Hypothalamus (tissue), 51 donors: ENCODE results near the gene EXOC6B.

Experiments
- DNase-seq, 51 donors: peaks; one replicate each; lab custom pipeline; 2025; lab: John Stamatoyannopoulos, UW

EXOC6B gene

DNA sequence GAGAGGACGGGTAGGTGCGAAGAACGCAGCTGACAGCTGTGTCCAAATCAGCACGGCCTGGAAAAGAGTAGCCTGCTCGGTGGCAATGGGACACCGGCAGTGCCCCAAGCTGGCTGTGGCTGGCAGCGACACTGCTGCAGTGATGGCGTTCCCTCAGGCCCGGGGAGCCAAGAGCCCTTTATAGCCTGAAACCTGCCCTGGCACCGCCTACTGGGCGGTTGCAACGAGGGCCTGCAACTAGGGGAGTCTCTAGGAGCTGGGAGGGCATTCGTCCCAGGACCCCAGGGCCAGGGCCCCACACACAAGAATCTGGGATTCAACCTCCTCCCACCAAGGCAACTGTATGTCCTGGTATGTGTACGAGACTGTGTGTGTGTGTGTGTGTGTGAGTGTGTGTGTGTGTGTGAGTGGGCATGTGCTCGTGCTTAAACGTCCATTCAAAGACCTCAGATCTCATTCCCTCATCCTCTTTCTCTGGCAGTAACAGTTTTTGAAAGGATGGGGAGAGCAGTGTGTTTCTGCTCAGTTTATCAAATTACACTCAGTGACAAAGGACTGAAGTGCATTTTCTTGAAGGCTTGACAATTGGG, 671.4 kb downstream of the EXOC6B start:
- DNase-seq: no peak

DNA sequence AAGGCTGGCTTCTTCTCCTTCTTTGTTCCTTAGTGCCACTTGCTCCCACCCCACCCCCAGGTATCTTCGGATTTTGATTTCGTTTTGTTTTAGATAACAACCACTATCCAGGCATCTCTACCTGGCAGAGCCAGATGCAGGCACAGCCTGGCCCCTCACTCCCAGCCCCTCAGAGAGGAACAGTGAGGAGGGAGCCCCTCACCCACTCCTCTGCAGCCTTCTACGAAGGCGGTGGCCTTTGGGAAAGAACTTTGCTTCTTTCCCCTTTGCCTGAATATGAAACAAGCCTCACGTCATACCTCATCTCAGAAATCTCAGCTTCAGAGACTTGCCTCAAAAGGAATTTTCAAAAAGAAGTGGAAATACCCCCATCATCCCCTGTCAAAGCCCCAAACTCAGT, 671.9 kb downstream of the EXOC6B start:
- DNase-seq: no peak

DNA sequence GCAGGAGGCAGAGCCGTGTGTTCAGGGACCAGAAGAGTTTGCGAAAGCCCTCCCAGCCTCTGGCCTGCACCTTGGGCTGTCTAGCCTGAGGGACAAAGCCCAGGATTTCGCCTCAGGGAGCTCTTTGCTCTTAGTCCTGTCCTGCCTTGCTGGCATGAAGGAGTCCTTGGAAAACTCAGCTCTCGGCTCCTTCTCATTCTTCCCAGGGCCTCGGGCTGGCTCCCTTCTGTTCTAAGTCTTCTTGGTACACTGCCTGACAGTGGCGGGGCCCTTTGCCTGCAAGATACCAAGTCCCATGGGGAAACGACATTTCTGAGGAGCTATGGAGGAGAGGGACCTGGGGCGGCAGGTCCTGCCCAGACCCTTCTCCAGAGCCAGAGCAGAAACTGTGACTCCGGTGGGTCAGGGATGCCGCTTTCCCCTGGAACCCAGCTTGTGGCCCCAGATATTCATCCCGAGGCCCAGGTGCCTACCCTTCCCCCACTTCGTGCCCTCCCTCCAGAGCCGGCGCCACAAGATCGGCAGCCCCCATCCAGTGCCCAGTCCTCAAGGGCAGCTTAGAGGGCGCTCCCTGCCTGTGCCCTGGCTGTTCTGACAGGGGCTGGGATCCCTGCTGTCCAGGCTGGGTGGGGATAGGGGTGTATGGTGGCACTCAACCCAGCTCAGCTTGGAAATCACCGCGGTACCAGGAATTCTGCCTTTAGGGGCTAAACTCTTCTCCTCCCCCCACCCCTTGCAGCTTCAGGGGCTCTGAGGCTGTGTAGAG, 672.6 kb downstream of the EXOC6B start:
- no peak for DNase-seq

DNA sequence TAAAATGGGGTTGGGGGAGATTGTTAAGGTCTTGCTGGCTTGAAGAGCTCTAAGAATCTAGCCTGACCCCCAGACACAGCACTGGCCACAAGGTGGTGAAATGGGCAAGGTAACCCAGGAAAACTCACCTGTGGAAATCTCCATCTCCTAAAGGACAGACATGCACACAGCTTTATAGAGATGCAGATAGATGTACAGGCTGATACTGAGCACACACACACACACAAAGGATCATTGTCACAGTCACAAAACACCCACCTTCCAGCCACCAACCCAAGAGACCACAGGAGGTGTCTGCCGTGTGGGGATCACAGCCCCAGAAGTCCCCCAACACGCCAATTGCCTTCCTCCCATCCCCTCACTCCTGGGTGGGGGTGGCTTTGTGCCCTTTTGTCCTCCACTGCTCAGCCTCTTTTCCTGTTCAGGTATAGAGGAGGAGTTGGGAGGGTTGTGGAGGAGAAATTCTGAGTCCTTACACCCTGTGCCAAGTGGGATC, 674.9 kb downstream of the EXOC6B start:
- no peak for DNase-seq

DNA sequence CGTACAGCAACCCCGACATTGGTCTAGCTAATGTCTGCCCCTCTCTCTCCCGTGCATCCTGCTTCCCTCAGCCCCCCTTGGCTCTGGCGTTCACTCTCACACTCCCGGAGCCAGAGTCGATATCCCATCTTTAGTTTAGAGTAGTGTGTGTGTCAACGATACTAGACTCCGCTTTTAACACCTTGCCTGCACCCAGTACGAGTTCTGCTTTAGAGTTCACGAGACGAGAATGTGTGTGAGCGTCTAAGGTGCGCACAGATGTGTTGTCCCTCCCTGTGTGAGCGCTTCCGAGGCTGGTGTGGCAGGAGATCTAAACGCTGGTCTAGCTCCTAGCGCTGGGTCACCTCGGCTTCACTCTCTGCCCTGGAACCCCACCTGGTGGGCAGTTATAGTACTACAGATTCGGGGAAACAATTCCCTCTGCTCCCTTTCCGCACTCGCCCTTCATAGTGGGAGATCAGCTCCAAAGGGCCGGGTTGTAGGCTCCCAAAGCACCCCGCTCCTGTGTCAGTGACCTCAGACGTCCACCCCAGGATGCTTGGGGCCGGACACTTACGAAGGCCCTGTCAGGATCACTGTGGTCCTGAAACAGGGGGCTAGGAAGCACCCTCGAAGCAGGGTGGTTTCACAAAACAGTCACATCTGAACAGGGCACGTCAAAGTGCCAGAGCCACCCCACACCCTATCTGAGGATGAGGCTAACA, 675.5 kb downstream of the EXOC6B start:
- DNase-seq: peak in 48 of 51 donors; percentile 24 to 89 (median 62)

DNA sequence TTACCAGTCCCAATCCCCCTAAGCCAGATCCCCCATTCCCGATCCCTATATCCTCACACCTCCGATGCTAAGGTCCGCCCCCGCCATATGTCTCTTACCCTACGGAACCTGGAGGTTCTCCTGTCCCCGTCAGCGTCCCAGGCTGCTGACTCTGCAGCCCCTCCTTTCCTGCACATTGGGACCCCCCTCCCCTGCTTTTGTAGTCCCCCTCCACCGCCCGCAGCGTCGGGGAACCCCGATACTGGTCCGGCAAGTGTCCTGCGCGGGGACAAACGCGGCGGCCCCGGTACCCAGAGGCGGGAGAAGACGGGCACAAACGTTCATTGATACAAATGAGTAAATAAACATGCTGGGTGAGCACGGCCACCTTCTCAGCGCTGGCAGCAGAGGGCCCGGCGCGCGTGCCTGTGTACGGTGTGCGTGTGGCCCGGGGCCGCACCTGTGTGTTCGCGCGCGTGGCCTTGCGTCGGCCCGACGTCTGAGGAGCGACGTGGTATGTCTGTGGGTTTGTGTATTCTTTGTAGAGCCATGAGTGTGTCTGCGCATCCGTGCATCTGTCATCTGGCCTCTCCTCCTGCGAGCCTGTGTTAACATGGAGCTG, 676.2 kb downstream of the EXOC6B start:
- DNase-seq: peak in 2 of 51 donors; percentile 20 to 40

DNA sequence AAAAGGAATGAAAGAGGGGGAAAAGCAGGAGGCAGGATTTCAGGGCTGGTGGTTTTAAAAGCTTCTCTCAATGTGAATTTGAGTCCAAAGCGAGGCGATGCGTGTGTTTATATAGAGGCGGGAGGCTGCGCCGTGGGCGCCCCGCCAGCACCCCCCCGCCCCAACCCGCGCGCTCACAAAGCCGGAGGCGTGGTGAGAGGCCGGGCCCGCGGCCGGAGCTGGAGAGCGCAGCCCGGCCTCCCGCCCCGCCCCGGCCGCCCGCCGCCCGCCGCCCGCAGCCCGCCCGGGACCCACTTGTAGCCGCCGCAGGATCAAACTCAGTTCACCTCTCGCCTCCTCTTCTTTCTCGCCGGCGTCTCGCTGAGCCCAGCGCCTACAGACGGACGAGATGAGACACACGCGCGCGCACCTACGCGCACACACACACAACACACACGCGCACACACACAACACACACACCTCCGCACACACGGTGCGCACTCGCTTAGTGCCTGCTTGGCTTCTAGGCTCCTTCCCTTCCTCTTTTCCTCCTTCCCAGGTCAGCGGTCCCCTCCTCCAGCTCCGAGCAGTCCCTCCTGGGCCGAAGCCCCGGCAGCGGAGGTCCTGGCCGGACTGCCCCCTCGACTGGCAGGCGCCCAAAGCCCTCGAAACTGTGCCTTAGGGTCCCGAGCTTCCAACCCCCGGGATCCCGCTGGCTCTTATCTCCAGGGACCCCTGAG, 676.8 kb downstream of the EXOC6B start:
- peak in 19 of 51 donors; percentile 9 to 71 (median 38) for DNase-seq

DNA sequence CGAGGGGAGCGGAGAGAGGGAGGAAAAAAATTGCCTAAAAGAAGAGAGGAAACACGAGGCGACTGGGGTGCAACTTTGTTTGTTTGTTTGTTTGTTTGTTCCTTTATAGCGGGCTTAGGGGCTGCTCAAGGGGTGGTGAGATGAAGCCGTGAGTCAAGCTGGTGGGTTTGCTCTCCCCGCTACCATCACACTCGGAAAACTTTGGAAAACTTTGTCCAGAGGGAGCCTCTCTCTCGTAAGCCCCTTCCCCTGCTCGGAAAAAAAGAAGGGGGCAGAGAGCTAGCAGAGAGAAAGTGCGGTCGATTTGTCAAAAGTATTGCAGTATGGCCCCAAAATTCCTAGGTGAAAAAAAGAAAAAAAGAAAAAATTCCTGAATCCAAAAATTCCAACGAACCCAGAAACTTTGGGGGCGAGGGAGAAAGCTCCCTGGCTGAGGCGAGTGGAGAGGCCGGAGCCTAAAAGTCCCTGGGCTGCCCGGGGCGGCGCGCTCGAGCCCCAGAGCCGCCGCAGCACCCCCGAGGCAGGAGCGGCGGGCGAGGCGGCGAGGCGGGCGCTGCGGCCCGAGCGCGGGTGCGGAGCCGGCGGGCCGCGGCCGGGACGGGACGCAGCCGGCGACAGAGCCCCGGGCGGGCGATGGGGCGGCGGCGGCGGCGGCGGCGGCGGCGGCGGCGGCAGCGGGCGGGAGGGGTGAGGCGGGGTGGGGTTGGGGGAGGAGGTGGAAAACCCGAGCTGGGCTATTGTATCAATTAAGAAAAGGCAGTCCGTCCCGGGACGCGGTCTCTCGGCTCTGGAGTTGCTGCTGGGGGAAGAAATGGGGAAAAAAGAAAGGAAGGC, 677.6 kb downstream of the EXOC6B start:
- no peak for DNase-seq

DNA sequence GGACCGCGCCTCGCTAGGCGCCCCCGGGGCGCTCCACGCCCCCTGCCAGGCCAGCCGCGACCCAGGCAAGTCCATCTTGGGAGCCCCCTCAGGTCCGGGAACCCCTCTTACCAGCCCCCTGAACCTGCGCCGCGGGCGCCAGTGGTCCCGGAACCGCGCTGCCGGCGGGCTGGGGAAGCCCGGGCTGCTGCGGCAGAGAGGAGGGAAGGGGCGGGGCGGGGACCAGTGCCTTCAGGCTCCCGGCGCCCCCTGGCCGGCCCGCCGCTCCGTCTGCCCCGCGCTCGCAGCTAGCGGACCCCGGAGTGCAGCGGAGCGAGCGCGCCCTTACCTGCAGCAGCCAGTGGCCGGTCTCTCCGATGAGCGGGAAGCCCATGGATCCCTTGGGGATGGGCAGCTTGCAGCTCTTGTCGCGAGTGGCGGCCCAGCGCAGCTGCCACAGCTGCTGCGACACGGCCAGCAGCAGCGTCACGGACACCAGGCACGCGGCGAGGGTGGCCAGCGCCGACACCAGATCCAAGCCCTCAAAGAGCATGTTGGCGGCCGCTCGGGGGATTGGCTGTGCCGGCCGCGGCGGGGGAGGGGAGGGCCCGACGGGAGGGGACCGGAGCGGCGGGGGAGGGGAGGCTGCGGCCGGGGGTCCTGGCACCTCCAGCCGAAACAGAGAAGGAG, 678.4 kb downstream of the EXOC6B start, which contains the start of gene CYP26B1:
Gene CYP26B1, minus strand, starts transcription at position 560 of the 669 bp plus-strand sequence. Its CDS starts 28 bp downstream, at position 532.
- DNase-seq: peak in 10 of 51 donors; percentile 7 to 47 (median 32)

DNA sequence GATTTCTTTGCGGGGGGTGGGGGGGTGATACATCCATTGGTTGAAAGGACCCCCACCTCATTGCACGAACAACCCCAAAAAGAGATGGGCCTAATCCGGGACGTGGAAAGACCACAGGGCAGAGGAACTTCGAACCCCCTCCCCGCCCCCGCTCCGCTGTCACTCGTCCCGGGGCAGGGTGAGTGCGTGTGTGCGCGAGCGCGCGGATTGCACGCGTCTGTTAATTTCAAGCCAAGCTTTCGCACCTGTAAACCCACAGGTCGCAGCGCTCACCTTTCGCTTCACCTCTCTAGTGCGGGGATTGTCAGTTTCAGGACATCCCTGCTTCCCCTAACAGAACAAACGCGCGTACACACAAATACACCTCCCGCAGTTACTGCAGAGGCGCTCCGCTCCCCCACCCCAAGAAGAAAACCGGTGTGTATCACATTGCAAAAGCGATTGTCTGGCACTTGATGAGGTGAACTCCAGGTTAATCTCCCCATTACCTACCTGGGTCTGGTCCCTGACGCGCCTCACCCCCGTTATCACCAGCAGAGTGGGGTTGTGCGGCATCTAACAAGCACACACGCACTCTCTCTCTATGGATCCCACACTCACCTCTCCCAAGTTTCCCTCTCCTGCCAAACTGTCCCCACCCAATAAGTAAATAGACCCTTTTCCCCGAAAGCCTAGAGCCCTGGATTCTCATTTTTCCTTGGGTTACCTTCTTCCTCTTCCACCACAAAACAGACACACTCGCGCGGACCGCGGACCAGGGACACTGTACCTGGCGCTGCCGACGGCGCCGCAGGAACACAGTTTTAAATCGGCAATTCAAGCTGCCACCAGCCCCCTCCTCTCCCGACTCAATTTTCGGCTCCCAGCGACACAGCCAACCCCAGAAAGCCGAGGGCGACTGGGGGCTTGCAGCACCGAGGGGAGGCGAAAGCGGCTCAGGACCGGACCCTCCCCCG, 679.2 kb downstream of the EXOC6B start:
- DNase-seq: no peak

DNA sequence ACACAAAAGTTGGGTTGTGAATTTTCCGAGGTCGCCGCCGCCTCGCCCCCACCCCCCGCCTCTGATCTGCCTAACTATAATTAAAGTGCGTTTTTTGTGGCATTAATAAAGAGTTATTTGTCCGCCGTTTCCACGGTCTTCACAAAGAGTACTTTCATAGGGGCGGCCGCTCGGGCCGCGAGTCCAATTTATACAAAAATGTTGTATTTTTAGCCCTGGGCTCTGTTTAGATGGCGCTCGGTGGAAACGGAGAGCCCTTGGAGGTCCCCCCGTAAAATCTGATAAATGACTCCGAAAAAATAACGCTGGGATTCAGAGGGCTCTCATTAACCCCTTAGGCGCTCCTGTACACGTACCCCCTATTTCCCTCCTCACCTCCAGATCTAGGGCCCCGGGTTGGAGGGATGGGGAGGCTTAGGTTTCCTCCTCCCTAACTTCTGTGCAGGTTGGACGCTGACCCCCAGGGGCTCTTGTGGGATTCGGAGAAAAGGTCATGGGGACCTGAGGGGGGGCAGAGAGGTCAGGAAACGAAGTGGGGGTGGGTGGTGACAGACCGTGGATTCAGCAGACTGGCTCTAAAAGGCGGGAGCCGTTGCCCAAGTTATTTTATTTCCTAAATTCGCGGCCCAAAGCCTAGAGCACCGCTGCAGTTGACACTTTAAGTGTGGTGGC, 680.0 kb downstream of the EXOC6B start:
- DNase-seq: peak in 1 of 51 donors; percentile 27

DNA sequence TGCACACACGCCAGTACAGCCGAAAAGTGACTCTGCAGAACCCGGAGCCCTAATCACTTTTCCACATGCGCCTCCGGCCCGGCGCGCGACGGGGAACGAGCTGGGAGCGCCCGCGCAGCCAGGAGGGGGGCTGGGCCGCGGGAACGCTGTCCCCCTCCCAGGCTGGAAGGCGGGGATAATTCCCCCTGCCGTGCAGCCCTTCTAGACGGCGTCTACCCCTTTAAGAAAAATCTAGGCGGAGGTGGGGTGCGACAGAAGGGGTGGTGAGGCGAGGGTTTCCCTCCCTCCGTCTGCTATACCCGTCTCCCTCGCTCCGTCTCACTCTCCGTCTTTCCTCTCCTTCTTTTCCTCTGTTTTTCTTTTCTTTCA, 680.6 kb downstream of the EXOC6B start:
- peak in 1 of 51 donors; percentile 23 for DNase-seq

DNA sequence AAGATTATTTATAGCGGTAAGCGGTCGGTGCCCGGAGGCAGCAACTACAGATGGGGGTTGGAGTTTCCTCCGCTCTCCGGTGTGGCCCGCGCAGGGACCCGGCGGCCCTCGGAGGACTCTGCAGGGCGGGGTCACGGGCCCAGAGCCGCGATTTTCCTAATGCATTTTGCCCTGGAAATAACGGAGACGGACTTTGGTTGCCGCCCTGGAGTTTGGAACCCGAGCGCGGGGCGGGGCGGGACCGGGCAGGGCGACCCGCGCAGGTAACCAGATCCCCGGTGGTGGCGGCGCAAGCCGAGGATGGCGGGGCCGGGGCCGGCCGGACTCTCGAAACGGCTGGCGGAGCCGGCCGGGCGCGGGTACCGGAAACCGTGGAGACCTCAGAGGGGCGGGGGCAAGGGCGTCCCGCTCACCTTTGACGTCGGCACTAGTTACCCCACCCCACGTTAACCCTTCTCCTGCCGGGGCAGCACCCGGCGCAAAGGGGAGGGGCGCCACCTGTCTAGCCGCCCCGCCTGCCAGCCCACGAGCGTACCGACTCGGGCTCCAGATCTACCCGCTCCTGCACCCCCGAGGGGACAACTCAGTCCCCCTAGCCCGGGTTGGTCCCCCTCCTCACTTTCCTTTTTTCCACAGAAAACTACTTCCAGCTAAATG, 681.1 kb downstream of the EXOC6B start:
- peak in 4 of 51 donors; percentile 30 to 62 (median 37) for DNase-seq

DNA sequence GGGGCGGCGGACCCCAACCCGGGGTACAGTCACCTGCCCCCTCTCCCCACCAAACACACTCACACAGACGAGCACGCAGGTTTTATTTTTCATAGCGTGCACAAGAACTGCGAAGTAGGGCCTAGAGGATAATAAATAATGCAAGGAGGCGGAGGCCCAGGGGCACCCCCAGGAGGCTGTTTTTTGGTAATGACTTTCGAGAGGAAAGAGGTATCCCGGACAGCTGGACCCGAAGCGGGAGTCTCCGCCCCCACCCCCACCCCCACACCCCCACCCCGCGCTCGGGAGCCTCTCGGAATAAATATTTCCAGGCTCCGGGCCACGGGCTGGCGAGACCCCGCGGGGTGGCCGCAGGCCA, 681.6 kb downstream of the EXOC6B start:
- peak in 2 of 51 donors; percentile 17 to 27 for DNase-seq

DNA sequence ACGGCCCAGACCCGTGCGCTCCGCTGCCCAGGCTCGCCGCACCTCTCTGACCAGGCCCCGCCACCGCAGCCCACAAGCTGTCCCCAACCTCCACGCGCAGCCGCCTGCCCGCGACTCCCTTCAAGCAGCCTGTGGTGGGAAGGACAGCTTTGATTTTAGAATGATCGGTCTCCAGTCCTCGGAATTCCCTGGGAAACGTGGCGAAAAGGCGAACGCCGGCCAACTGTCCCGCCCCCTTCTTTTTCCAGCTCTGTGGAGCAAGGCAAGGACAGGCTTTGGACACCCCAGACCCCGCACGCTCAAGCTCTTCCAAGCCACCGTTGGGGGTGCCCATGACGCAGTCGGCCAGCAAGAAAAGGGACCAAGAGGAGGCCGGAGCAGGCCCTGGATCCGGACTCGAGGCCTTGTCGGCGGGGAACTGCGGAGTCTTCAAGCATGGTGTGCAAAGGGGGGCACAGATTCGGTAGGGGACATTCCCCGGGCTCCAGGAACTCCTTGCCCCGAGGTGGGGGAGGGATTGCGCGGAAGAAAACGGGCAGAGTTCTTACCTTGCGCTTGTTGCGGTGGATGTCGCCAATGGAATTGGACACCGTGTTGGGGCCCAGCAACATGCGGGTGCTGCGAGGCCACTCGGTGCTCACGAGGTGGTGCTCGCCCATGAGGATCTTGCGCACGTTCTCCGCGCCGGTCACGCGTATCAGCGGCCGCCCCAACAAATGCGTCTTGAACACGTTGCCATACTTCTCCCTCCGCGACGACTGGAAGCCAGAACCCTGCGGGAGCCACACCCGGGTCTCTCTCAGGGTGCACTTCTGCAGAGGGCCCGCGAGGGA, 682.2 kb downstream of the EXOC6B start:
- DNase-seq: peak in 1 of 51 donors; percentile 36
